OCI-LY7 (cell line): ENCODE results near the gene FBXL15. TPM values are rescaled to one million over a fixed set of nuclear protein-coding genes. Genes with fewer than 3 reads are reported as not detected.
A peak's percentile ranks its signal among the peaks of the same experiment; 100 is the strongest.

Experiments used
- Bru-seq: library from RNA; stranded (reverse); fragments of 400-500 nt; gene quantifications from one replicate; lab custom pipeline; 2021; lab: Mats Ljungman, UMichigan
- BruChase-seq, 2 experiments: library from RNA; stranded (reverse); fragments of 400-500 nt; gene quantifications; one replicate each; lab custom pipeline; 2021; lab: Mats Ljungman, UMichigan
- BruUV-seq: library from RNA; stranded (reverse); fragments of 400-500 nt; replicated peaks from 2 replicates; lab custom pipeline; 2021; lab: Mats Ljungman, UMichigan
- CTCF ChIA-PET: fragments of 300-600 bp; sonication (Branson Sonifier 250); formaldehyde crosslinking; loops from one replicate; lab custom pipeline; 2022; ENCODE audit warnings: antibody characterized with exemption; ENCODE audit not compliant: unreplicated experiment; lab: Charles Lee
- POLR2A ChIA-PET: fragments of 300-600 bp; sonication (Branson Sonifier 250); formaldehyde crosslinking; loops from one replicate; lab custom pipeline; 2022; ENCODE audit warnings: antibody characterized with exemption; lab: Charles Lee
- DNase-seq: peaks from one replicate; pipeline ENCODE4 v3.0.0-alpha.2; 2015; ENCODE audit warnings: low spot score
- H2AFZ ChIP-seq: fragments of 200-600 bp; sonication (generic), shearing (Covaris generic); 2 replicates; pipeline ENCODE4 v1.6.1; 2014; ENCODE audit warnings: mild to moderate bottlenecking, antibody characterized with exemption, low read length, moderate library complexity
- H3K27ac ChIP-seq: fragments of 200-600 bp; sonication (generic); 2 replicates; pipeline ENCODE4 v1.5.1; 2014; ENCODE audit warnings: mixed run types, low read depth, mild to moderate bottlenecking, moderate library complexity, low read length, inconsistent platforms; ENCODE audit not compliant: poor library complexity, severe bottlenecking
- H3K36me3 ChIP-seq: fragments of 200-600 bp; sonication (generic); 2 replicates; pipeline ENCODE4 v1.6.1; 2014; ENCODE audit warnings: mild to moderate bottlenecking, antibody characterized with exemption, low read length, moderate library complexity, mixed read lengths; ENCODE audit not compliant: insufficient read depth
- H3K4me1 ChIP-seq: fragments of 200-600 bp; sonication (generic); 2 replicates; pipeline ENCODE4 v1.5.1; 2014; ENCODE audit warnings: mild to moderate bottlenecking, low read length; ENCODE audit not compliant: insufficient read depth, poor library complexity, severe bottlenecking
- H3K4me2 ChIP-seq: fragments of 200-600 bp; sonication (generic); 2 replicates; pipeline ENCODE4 v1.6.1; 2014; ENCODE audit warnings: mild to moderate bottlenecking, low read length
- H3K4me3 ChIP-seq: fragments of 200-600 bp; sonication (generic); 2 replicates; pipeline ENCODE4 v1.5.1; 2014; ENCODE audit warnings: mild to moderate bottlenecking, low read depth, low read length; ENCODE audit not compliant: poor library complexity, severe bottlenecking
- H3K79me2 ChIP-seq: fragments of 200-600 bp; sonication (generic); 2 replicates; pipeline ENCODE4 v1.6.1; 2016; ENCODE audit warnings: low read depth, mild to moderate bottlenecking, low read length, moderate library complexity, mixed read lengths; ENCODE audit not compliant: insufficient read depth
- H3K9me2 ChIP-seq: fragments of 200-600 bp; sonication (generic); 2 replicates; pipeline ENCODE4 v1.6.1; 2016; ENCODE audit warnings: mild to moderate bottlenecking, low read length, mixed read lengths; ENCODE audit not compliant: insufficient read depth
- H3K9me3 ChIP-seq: fragments of 200-600 bp; sonication (generic); 2 replicates; pipeline ENCODE4 v1.6.1; 2014; ENCODE audit warnings: mild to moderate bottlenecking, mixed run types, low read length, mixed read lengths
- H4K20me1 ChIP-seq: fragments of 200-600 bp; sonication (generic); 2 replicates; pipeline ENCODE4 v1.6.1; 2014; ENCODE audit warnings: mild to moderate bottlenecking, antibody characterized with exemption, low read length, moderate library complexity, mixed read lengths; ENCODE audit not compliant: insufficient read depth
- EZH2phosphoT487 ChIP-seq: fragments of 200-600 bp; sonication (generic); IDR thresholded peaks from 2 replicates; pipeline ENCODE4 v1.6.1; 2018; ENCODE audit warnings: low read depth, borderline replicate concordance, mild to moderate bottlenecking, mixed run types, antibody characterized with exemption, low read length, moderate library complexity, mixed read lengths
- intact Hi-C: fragments of 100-400 bp; cut with micrococcal nuclease; formaldehyde crosslinking; loops from one replicate; pipeline ENCODE4 v1.10.0; 2022; ENCODE audit not compliant: unreplicated experiment
- long read RNA-seq: library from polyadenylated mRNA; stranded (forward); transcript quantifications from one replicate; pipeline ENCODE4 v2.0.0, GENCODE V29; 2022
- total RNA-seq, 2 experiments: library from RNA; depleted of rRNA in 1 of 2; stranded (reverse); fragments of >200 nt in 1 of 2; shearing (Covaris generic) in 1 of 2; gene quantifications; 2 replicates each; pipeline ENCODE4 v1.2.3, GENCODE V29; 2014 to 2022
- TF ChIP-seq, protein P1 (sequence below): fragments of 200-600 bp; sonication (generic); conservative IDR thresholded peaks from 2 replicates; pipeline ENCODE4 v1.5.1; 2014; ENCODE audit warnings: mild to moderate bottlenecking, antibody characterized with exemption, low read length, moderate library complexity, mixed read lengths

FBXL15 gene, protein sequence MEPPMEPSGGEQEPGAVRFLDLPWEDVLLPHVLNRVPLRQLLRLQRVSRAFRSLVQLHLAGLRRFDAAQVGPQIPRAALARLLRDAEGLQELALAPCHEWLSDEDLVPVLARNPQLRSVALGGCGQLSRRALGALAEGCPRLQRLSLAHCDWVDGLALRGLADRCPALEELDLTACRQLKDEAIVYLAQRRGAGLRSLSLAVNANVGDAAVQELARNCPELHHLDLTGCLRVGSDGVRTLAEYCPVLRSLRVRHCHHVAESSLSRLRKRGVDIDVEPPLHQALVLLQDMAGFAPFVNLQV
- total RNA-seq (2014; rRNA removed; shearing (Covaris generic)) (13.3 and 20.9 TPM in 2 replicates), total RNA-seq (2022) (13.4 and 18.2 TPM in 2 replicates), Bru-seq, nascent RNA (percentile 47 among the genes with signal in this experiment), BruChase-seq, experiment 1, labeled RNA remaining after a 6-hour chase (percentile 55 among the genes with signal in this experiment), BruChase-seq, experiment 2, labeled RNA remaining after a 2-hour chase (percentile 63 among the genes with signal in this experiment)
- long read RNA-seq, transcript FBXL15-201 (4 exons, 2,362 nt): major isoform, 8 of 88 reads
- long read RNA-seq, partial matches to known transcripts: 67 of 88 reads
- long read RNA-seq, other reads (novel, unspliced or antisense): 13 of 88 reads

DNA sequence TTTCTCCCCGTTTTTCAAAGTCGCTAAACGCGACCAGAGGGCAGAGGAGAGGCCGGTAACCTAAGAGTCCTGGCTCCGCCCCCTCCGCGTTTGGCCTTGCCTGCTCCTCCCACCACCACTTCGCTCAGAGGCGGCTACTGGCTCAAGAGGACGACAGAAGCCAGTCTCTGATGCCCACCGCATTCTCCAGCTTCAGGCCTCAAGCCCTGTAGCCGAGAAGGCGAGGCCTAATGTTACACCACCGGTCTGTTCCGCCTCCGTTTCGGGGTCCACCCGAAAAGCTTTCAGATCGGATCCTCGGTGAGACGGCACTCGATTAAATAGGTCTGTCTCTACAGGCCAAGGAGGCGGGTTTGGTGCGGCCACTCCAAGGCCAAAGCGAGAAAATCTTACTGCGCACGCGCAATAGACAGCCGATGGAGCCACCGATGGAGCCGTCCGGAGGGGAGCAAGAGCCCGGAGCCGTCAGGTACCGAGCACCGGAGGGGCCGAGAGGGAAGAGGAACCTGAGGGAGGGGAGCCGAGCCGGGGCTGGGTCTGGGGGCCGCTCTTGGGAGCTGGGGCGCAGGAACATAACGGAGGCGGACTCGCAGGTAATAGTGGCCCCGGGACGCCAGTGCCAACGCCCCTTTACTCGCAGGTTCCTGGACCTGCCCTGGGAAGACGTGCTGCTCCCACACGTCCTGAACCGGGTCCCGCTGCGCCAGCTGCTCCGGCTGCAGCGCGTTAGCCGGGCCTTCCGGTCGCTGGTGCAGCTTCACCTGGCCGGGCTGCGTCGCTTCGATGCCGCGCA is at the start of gene FBXL15:
Gene FBXL15, plus strand, starts transcription at position 123 of the 793 bp plus-strand sequence. Its CDS starts 294 bp downstream, at position 417.
- DNase-seq: peak; percentile 99
- BruUV-seq: no TSS peak
- CTCF ChIA-PET: interaction anchor here (0.9 to 1.2 kb wide), 2 partner anchors 11 to 21 kb away, joined by 3 to 5 read pairs; partner anchors contain the start of gene CUEDC2
- TF ChIP-seq, protein P1, sequence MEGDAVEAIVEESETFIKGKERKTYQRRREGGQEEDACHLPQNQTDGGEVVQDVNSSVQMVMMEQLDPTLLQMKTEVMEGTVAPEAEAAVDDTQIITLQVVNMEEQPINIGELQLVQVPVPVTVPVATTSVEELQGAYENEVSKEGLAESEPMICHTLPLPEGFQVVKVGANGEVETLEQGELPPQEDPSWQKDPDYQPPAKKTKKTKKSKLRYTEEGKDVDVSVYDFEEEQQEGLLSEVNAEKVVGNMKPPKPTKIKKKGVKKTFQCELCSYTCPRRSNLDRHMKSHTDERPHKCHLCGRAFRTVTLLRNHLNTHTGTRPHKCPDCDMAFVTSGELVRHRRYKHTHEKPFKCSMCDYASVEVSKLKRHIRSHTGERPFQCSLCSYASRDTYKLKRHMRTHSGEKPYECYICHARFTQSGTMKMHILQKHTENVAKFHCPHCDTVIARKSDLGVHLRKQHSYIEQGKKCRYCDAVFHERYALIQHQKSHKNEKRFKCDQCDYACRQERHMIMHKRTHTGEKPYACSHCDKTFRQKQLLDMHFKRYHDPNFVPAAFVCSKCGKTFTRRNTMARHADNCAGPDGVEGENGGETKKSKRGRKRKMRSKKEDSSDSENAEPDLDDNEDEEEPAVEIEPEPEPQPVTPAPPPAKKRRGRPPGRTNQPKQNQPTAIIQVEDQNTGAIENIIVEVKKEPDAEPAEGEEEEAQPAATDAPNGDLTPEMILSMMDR: no peak; the same call in 1 of the 2 replicates
- TF ChIP-seq EZH2phosphoT487: no peak
- H3K4me3 ChIP-seq: peak within 1 kb of the TSS; percentile 79
- peak within 1 kb of the TSS; percentile 80 for H2AFZ ChIP-seq
- POLR2A ChIA-PET: interaction anchor here (0.9 to 1.8 kb wide), 10 partner anchors 10 to 91 kb away, joined by 3 to 11 read pairs (median 4); partner anchors contain the start of genes C10orf95 and CUEDC2
- no peaks in the 10 kb centered on the region for H3K9me2 ChIP-seq
- peak within 1 kb of the TSS; percentile 96 for H3K4me2 ChIP-seq
- peaks cover 6% of the 10 kb centered on the region; the same call in 1 of the 2 replicates for H3K79me2 ChIP-seq
- no peaks in the 10 kb centered on the region for H3K9me3 ChIP-seq
- H3K27ac ChIP-seq: peak within 1 kb of the TSS; percentile 82
- no peaks in the 10 kb centered on the region for H4K20me1 ChIP-seq
- H3K4me1 ChIP-seq: peaks cover 46% of the 10 kb centered on the region
- intact Hi-C loops: loop anchor here (1.0 to 5.0 kb wide), 7 partner anchors 11 to 161 kb away; partner anchors contain the start of genes ACTR1A, CUEDC2 and SUFU
- H3K36me3 ChIP-seq: peaks cover 11% of the 10 kb centered on the region; the same call in 1 of the 2 replicates

DNA sequence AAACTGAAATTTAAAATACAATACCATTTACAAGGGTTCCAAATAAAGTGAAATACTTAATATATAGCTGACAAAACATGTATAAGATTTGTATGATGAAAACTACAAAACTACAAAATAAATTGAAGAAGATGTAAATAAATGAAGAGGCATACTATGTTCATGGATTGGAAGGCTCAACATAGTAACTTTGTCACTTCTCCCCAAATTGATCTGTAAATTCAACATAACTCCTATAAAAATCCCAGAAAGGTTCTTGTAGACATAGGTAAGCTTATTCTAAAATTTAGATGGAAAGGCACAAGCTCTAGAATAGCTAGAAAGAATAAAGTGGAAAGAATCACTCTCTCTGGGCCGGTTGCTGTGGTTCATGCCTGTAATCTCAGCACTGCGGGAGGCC is 49.3 kb upstream of the FBXL15 start:
- CTCF ChIA-PET: interaction anchor here (0.6 kb wide), 1 partner anchor 11 kb away, joined by 3 read pairs; no protein-coding TSS in a partner anchor
- DNase-seq: no peak
- TF ChIP-seq EZH2phosphoT487: no peak
- TF ChIP-seq, protein P1: no peak
- BruUV-seq: no TSS peak
- Histone ChIP-seq H2AFZ (no peak overlapping the region), H3K9me2 (no peaks in the 10 kb centered on the region), H3K4me3 (no peak overlapping the region), H3K36me3 (peaks cover 80% of the 10 kb centered on the region), H3K4me1 (no peaks in the 10 kb centered on the region), H3K27ac (no peak overlapping the region), H3K9me3 (0 out of 2 replicates have a peak, but pooled peaks cover 6% of the 10 kb centered on the region), H3K4me2 (no peak overlapping the region), H4K20me1 (no peaks in the 10 kb centered on the region), H3K79me2 (no peaks in the 10 kb centered on the region)
- POLR2A ChIA-PET: interaction anchor here (0.8 to 1.7 kb wide), 2 partner anchors 8 to 13 kb away, joined by 3 to 5 read pairs; no protein-coding TSS in a partner anchor
- intact Hi-C loops: no loop called here
